Measurements from ENCODE around the gene LIFR. TPM values are rescaled to one million over a fixed set of nuclear protein-coding genes. Genes with fewer than 3 reads are reported as not detected.

The LIFR gene
- total RNA-seq, 1 donor from 2014 or later: 16.0 TPM

- peaks cover 50% of the 10 kb centered on the region for H3K4me1 Mint-ChIP-seq (ENCODE audit: low read depth, unreplicated experiment)
- H3K27me3 ChIP-seq (ENCODE audit: insufficient read depth, low read length): no peaks in the 10 kb centered on the region
- H3K79me2 ChIP-seq (ENCODE audit: insufficient read depth, low read length): no peaks in the 10 kb centered on the region
- no peaks in the 10 kb centered on the region for H3K9me3 ChIP-seq (ENCODE audit: insufficient read depth, low read depth, low read length)
- DNase-seq (ENCODE audit: low read depth): no peak
- no peak overlapping the region for H3K27ac ChIP-seq (ENCODE audit: low read depth, low read length)
- H3K4me2 ChIP-seq (ENCODE audit: low read length): no peak overlapping the region
- no peaks in the 10 kb centered on the region for H3K9me3 Mint-ChIP-seq (ENCODE audit: unreplicated experiment)
- H3K9ac ChIP-seq (ENCODE audit: low read length): no peak overlapping the region
- peaks cover 28% of the 10 kb centered on the region for H3K4me1 ChIP-seq (ENCODE audit: insufficient read depth, low read length)
- peaks cover 5% of the 10 kb centered on the region for H3K27me3 Mint-ChIP-seq (ENCODE audit: low read depth, unreplicated experiment)
- no peak for FAIRE-seq
- no peak overlapping the region for H3K4me3 Mint-ChIP-seq (ENCODE audit: unreplicated experiment)
- no peak for TF ChIP-seq EZH2 (IDR thresholded peaks at IDR 0.05; ENCODE audit: insufficient read depth, low read length)
- TF ChIP-seq CTCF (IDR thresholded peaks at IDR 0.05; ENCODE audit: insufficient read depth, low read depth, low read length): no peak
- H2AFZ ChIP-seq (ENCODE audit: low read depth, low read length): no peak overlapping the region
- no peaks in the 10 kb centered on the region for H3K36me3 Mint-ChIP-seq (ENCODE audit: low read depth, unreplicated experiment)
- no peaks in the 10 kb centered on the region for H4K20me1 ChIP-seq (ENCODE audit: insufficient read depth, low read length)
- no peaks in the 10 kb centered on the region for H3K36me3 ChIP-seq (ENCODE audit: insufficient read depth, low read length)
- H3K27ac Mint-ChIP-seq (ENCODE audit: unreplicated experiment): no peak overlapping the region
- H3K4me3 ChIP-seq (ENCODE audit: insufficient read depth, low read depth, low read length): no peak overlapping the region
Measured at GRCh38 chr5:38431242-38431853, 125.1 kb downstream of the LIFR start.

- no peaks in the 10 kb centered on the region for H3K9me3 Mint-ChIP-seq (ENCODE audit: unreplicated experiment)
- DNase-seq (ENCODE audit: low read depth) (peak; percentile 30), FAIRE-seq (no peak)
- no peak overlapping the region for H3K4me3 Mint-ChIP-seq (ENCODE audit: unreplicated experiment)
- H3K27ac Mint-ChIP-seq (ENCODE audit: unreplicated experiment): peak overlapping the region; percentile 88
- no peaks in the 10 kb centered on the region for H3K36me3 Mint-ChIP-seq (ENCODE audit: low read depth, unreplicated experiment)
- Histone ChIP-seq H3K4me2 (ENCODE audit: low read length) (no peak overlapping the region), H3K27ac (ENCODE audit: low read depth, low read length) (no peak overlapping the region), H3K36me3 (ENCODE audit: insufficient read depth, low read length) (no peaks in the 10 kb centered on the region), H4K20me1 (ENCODE audit: insufficient read depth, low read length) (no peaks in the 10 kb centered on the region), H3K9ac (ENCODE audit: low read length) (no peak overlapping the region), H3K4me1 (ENCODE audit: insufficient read depth, low read length) (peaks cover 17% of the 10 kb centered on the region), H3K9me3 (ENCODE audit: insufficient read depth, low read depth, low read length) (no peaks in the 10 kb centered on the region), H2AFZ (ENCODE audit: low read depth, low read length) (no peak overlapping the region), H3K4me3 (ENCODE audit: insufficient read depth, low read depth, low read length) (no peak overlapping the region), H3K79me2 (ENCODE audit: insufficient read depth, low read length) (no peaks in the 10 kb centered on the region), H3K27me3 (ENCODE audit: insufficient read depth, low read length) (no peaks in the 10 kb centered on the region)
- H3K27me3 Mint-ChIP-seq (ENCODE audit: low read depth, unreplicated experiment): peaks cover 5% of the 10 kb centered on the region
- TF ChIP-seq EZH2 (IDR thresholded peaks at IDR 0.05; ENCODE audit: insufficient read depth, low read length): no peak
- no peak for TF ChIP-seq CTCF (IDR thresholded peaks at IDR 0.05; ENCODE audit: insufficient read depth, low read depth, low read length)
- peaks cover 31% of the 10 kb centered on the region for H3K4me1 Mint-ChIP-seq (ENCODE audit: low read depth, unreplicated experiment)
Measured at GRCh38 chr5:38426986-38427950, 129.2 kb downstream of the LIFR start.
